Ishikawa (cell line): ENCODE data around the gene CDCA8.

ENCODE experiments used
- CEBPB ChIP-seq: IDR thresholded peaks from 2 replicates; pipeline ENCODE4 v1.6.1; 2012
- CREB1 ChIP-seq: IDR thresholded peaks from 2 replicates; pipeline ENCODE4 v1.6.1; 2012; ENCODE audit warnings: low read depth
- EGR1 ChIP-seq: IDR thresholded peaks from 2 replicates; pipeline ENCODE4 v1.6.1; 2012
- EP300 ChIP-seq: IDR thresholded peaks from 2 replicates; pipeline ENCODE4 v1.6.1; 2012; ENCODE audit warnings: borderline replicate concordance
- FOXM1 ChIP-seq: IDR thresholded peaks from 2 replicates; pipeline ENCODE4 v1.6.1; 2012; ENCODE audit warnings: low read depth, borderline replicate concordance
- MAX ChIP-seq: IDR thresholded peaks from 2 replicates; pipeline ENCODE4 v1.6.1; 2012
- NFIC ChIP-seq: IDR thresholded peaks from 2 replicates; pipeline ENCODE4 v1.6.1; 2012
- RAD21 ChIP-seq: IDR thresholded peaks from 2 replicates; pipeline ENCODE4 v1.6.1; 2012; ENCODE audit warnings: low read depth
- REST ChIP-seq: IDR thresholded peaks from 2 replicates; pipeline ENCODE4 v1.6.1; 2012; ENCODE audit warnings: low read depth, mild to moderate bottlenecking
- TAF1 ChIP-seq: IDR thresholded peaks from 2 replicates; pipeline ENCODE4 v1.6.1; 2012; ENCODE audit warnings: low read depth, mild to moderate bottlenecking
- TCF12 ChIP-seq: IDR thresholded peaks from 2 replicates; pipeline ENCODE4 v1.6.1; 2012; ENCODE audit warnings: low read depth
- TEAD4 ChIP-seq: IDR thresholded peaks from 2 replicates; pipeline ENCODE4 v1.6.1; 2012
- USF1 ChIP-seq: IDR thresholded peaks from 2 replicates; pipeline ENCODE4 v1.6.1; 2012
- YY1 ChIP-seq: IDR thresholded peaks from 2 replicates; pipeline ENCODE4 v1.6.1; 2012; ENCODE audit warnings: low read depth
- ZBTB7A ChIP-seq: IDR thresholded peaks from 2 replicates; pipeline ENCODE4 v1.6.1; 2012; ENCODE audit warnings: low read depth

Gene CDCA8

GRCh38 chr1:37732111-37732780 lies 39.9 kb downstream of the CDCA8 start:
- TF ChIP-seq EGR1: no peak
- TF ChIP-seq CREB1: no peak

- TF ChIP-seq ZBTB7A: no peak
- TF ChIP-seq TAF1: no peak
- no peak for TF ChIP-seq TCF12
- no peak for TF ChIP-seq MAX
- no peak for TF ChIP-seq USF1
- no peak for TF ChIP-seq FOXM1
- no peak for TF ChIP-seq CEBPB
- TF ChIP-seq NFIC: no peak
- no peak for TF ChIP-seq REST
- TF ChIP-seq EGR1: no peak
- no peak for TF ChIP-seq CREB1
- no peak for TF ChIP-seq EP300
Measured at GRCh38 chr1:37734629-37735591, 42.6 kb downstream of the CDCA8 start.

- no peak for TF ChIP-seq REST
- no peak for TF ChIP-seq RAD21
- no peak for TF ChIP-seq TEAD4
- TF ChIP-seq MAX: no peak
Measured at GRCh38 chr1:37739222-37739621, 46.9 kb downstream of the CDCA8 start.

- TF ChIP-seq TCF12 (no peak), EGR1 (no peak), NFIC (no peak), USF1 (no peak), YY1 (no peak), TEAD4 (no peak)
Measured at GRCh38 chr1:37741130-37741529, 48.8 kb downstream of the CDCA8 start.

- no peak for TF ChIP-seq USF1
- TF ChIP-seq REST: no peak
- TF ChIP-seq EGR1: no peak
- no peak for TF ChIP-seq ZBTB7A
- no peak for TF ChIP-seq CEBPB
- no peak for TF ChIP-seq NFIC
- TF ChIP-seq EP300: no peak
- TF ChIP-seq CREB1: no peak
- no peak for TF ChIP-seq MAX
- no peak for TF ChIP-seq FOXM1
- TF ChIP-seq TCF12: no peak
- TF ChIP-seq YY1: no peak
- no peak for TF ChIP-seq RAD21
- TF ChIP-seq TEAD4: no peak
- TF ChIP-seq TAF1: no peak
Measured at GRCh38 chr1:37741662-37742061, 49.3 kb downstream of the CDCA8 start.
